ENCODE data around the gene CILP2.

Gene CILP2

GRCh38 chr19:19527674-19528625 is 10.1 kb upstream of the CILP2 start:
- H3F3A ChIP-seq (ENCODE audit: control insufficient read depth, insufficient read depth) = peaks cover 12% of the 10 kb centered on the region
- peaks cover 55% of the 10 kb centered on the region for H3K4me1 ChIP-seq (ENCODE audit: control insufficient read depth, low read length)
- H3K79me2 ChIP-seq (ENCODE audit: control insufficient read depth, low read length) = peaks cover 36% of the 10 kb centered on the region
- no peak overlapping the region for H3K4me2 ChIP-seq (ENCODE audit: low read length)
- H3K9me2 ChIP-seq (replicated peaks; ENCODE audit: control insufficient read depth, low read length) = no peaks in the 10 kb centered on the region
- H4K20me1 ChIP-seq (ENCODE audit: control insufficient read depth, insufficient read depth, low read depth, low read length) = no peaks in the 10 kb centered on the region
- no peak for TF ChIP-seq EZH2phosphoT487 (IDR thresholded peaks at IDR 0.05; ENCODE audit: borderline replicate concordance, low read length)
- H3K27me3 ChIP-seq (ENCODE audit: control insufficient read depth, low read length) = no peaks in the 10 kb centered on the region
- no peak overlapping the region for H3K27ac ChIP-seq (ENCODE audit: low read depth, low read length)
- H3K36me3 ChIP-seq (ENCODE audit: control insufficient read depth, low read length) = peaks cover 61% of the 10 kb centered on the region
- no peak overlapping the region for H3K4me3 ChIP-seq (ENCODE audit: low read length)
- H3K9me3 ChIP-seq (ENCODE audit: control insufficient read depth, insufficient read depth, low read length) = no peaks in the 10 kb centered on the region

- Histone ChIP-seq H3K4me3 (ENCODE audit: low read length) (no peak within 1 kb of the TSS), H3K4me2 (ENCODE audit: low read length) (no peak within 1 kb of the TSS), H3K9me2 (replicated peaks; ENCODE audit: control insufficient read depth, low read length) (no peaks in the 10 kb centered on the region), H3K27ac (ENCODE audit: low read depth, low read length) (no peak within 1 kb of the TSS), H4K20me1 (ENCODE audit: control insufficient read depth, insufficient read depth, low read depth, low read length) (no peaks in the 10 kb centered on the region), H3K79me2 (ENCODE audit: control insufficient read depth, low read length) (peaks cover 27% of the 10 kb centered on the region), H3K4me1 (ENCODE audit: control insufficient read depth, low read length) (peaks cover 46% of the 10 kb centered on the region), H3K9me3 (ENCODE audit: control insufficient read depth, insufficient read depth, low read length) (no peaks in the 10 kb centered on the region), H3K36me3 (ENCODE audit: control insufficient read depth, low read length) (peaks cover 53% of the 10 kb centered on the region), H3K27me3 (ENCODE audit: control insufficient read depth, low read length) (no peaks in the 10 kb centered on the region), H3F3A (ENCODE audit: control insufficient read depth, insufficient read depth) (peaks cover 10% of the 10 kb centered on the region)
- TF ChIP-seq CTCF (IDR thresholded peaks at IDR 0.05; ENCODE audit: low read depth, low read length, poor library complexity, severe bottlenecking) = no peak
These were observed 9.2 kb upstream of the CILP2 start, which contains the start of gene YJEFN3 for GRCh38 chr19:19528721-19529490. YJEFN3 (plus strand) TSS chr19:19528911; CDS start chr19:19528933, 22 bp downstream.

- Histone ChIP-seq H4K20me1 (ENCODE audit: control insufficient read depth, insufficient read depth, low read depth, low read length) (no peaks in the 10 kb centered on the region), H3F3A (ENCODE audit: control insufficient read depth, insufficient read depth) (peaks cover 10% of the 10 kb centered on the region), H3K27ac (ENCODE audit: low read depth, low read length) (no peak overlapping the region), H3K9me3 (ENCODE audit: control insufficient read depth, insufficient read depth, low read length) (no peaks in the 10 kb centered on the region), H3K4me2 (ENCODE audit: low read length) (no peak overlapping the region), H3K4me1 (ENCODE audit: control insufficient read depth, low read length) (peaks cover 36% of the 10 kb centered on the region), H3K79me2 (ENCODE audit: control insufficient read depth, low read length) (peaks cover 17% of the 10 kb centered on the region), H3K4me3 (ENCODE audit: low read length) (no peak overlapping the region), H3K9me2 (replicated peaks; ENCODE audit: control insufficient read depth, low read length) (no peaks in the 10 kb centered on the region), H3K36me3 (ENCODE audit: control insufficient read depth, low read length) (peaks cover 44% of the 10 kb centered on the region), H3K27me3 (ENCODE audit: control insufficient read depth, low read length) (no peaks in the 10 kb centered on the region)
- TF ChIP-seq CTCF (IDR thresholded peaks at IDR 0.05; ENCODE audit: low read depth, low read length, poor library complexity, severe bottlenecking) (no peak), EZH2phosphoT487 (IDR thresholded peaks at IDR 0.05; ENCODE audit: borderline replicate concordance, low read length) (no peak)
These were observed 8.2 kb upstream of the CILP2 start for GRCh38 chr19:19529783-19530422.

All from DOHH2 (cell line).